Stimulated activated CD4-positive, alpha-beta T cell treated with anti-CD3 and anti-CD28 coated beads, Interleukin-4, amount 100 ng/mL, for 1 hour (primary cell): ENCODE results near the gene DDAH2.
"Not testable (repeated sequence)": the region's sequence is repeated elsewhere in the genome, so short reads cannot be mapped to it uniquely, and the experiment has no call there.

Experiments used
- DNase-seq: peaks from one replicate; pipeline ENCODE4 v3.0.0-alpha.2; 2020

The DDAH2 gene

GRCh38 chr6:31711233-31711632 is 17.9 kb downstream of the DDAH2 start:
- DNase-seq, result no peak

- DNase-seq, result no peak
Observed at GRCh38 chr6:31710523-31711219, 18.4 kb downstream of the DDAH2 start.

- DNase-seq, result not testable (repeated sequence)
Observed at GRCh38 chr6:31709157-31709556, 19.9 kb downstream of the DDAH2 start.

- DNase-seq, result no peak
Observed at GRCh38 chr6:31708224-31708623, 20.9 kb downstream of the DDAH2 start.

- no peak for DNase-seq
Observed at GRCh38 chr6:31707701-31708100, 21.4 kb downstream of the DDAH2 start.

GRCh38 chr6:31706599-31706998 is 22.5 kb downstream of the DDAH2 start, which contains the start of gene LY6G6F:
Gene LY6G6F, plus strand, starts transcription at chr6:31706866. Its CDS starts 41 bp downstream, at chr6:31706907.
- DNase-seq, result no peak

- no peak for DNase-seq
Observed at GRCh38 chr6:31705931-31706330, 23.2 kb downstream of the DDAH2 start.

GRCh38 chr6:31702819-31703716 is 26.0 kb downstream of the DDAH2 start, which contains the start of gene ABHD16A:
Gene ABHD16A, minus strand, starts transcription at chr6:31703324. Its CDS starts 43 bp downstream, at chr6:31703281.
- DNase-seq, result peak; percentile 98

- DNase-seq, result peak; percentile 33
Observed at GRCh38 chr6:31702405-31702818, 26.7 kb downstream of the DDAH2 start.

- DNase-seq, result no peak
Observed at GRCh38 chr6:31701666-31702404, 27.3 kb downstream of the DDAH2 start.

GRCh38 chr6:31700740-31701401 is 28.2 kb downstream of the DDAH2 start:
- DNase-seq, result no peak

GRCh38 chr6:31697555-31697954 is 31.5 kb downstream of the DDAH2 start:
- no peak for DNase-seq

GRCh38 chr6:31693535-31693934 is 35.6 kb downstream of the DDAH2 start:
- no peak for DNase-seq

- DNase-seq, result no peak
Observed at GRCh38 chr6:31692886-31693285, 36.2 kb downstream of the DDAH2 start.

- DNase-seq, result no peak
Observed at GRCh38 chr6:31692353-31692752, 36.7 kb downstream of the DDAH2 start.

- DNase-seq, result no peak
Observed at GRCh38 chr6:31691564-31692108, 37.5 kb downstream of the DDAH2 start.

GRCh38 chr6:31691078-31691463 is 38.0 kb downstream of the DDAH2 start:
- no peak for DNase-seq

GRCh38 chr6:31690231-31691077 is 38.6 kb downstream of the DDAH2 start:
- no peak for DNase-seq

GRCh38 chr6:31689249-31690110 is 39.6 kb downstream of the DDAH2 start:
- peak; percentile 13 for DNase-seq
